Measurements from ENCODE around the gene ADGRG3. TPM values are rescaled to one million over a fixed set of nuclear protein-coding genes. Genes with fewer than 3 reads are reported as not detected.
A peak's percentile ranks its signal among the peaks of the same experiment; 100 is the strongest.

Gene ADGRG3
- total RNA-seq, 4 donors from 2014 or later: 1.0 to 3.2 (median 2.5) TPM; not detected in 1

GRCh38 chr16:57646388-57647039 is 21.6 kb upstream of the ADGRG3 start:
- H3K36me3 ChIP-seq: no peaks in the 10 kb centered on the region
- peak overlapping the region; percentile 63 to 75 for H3K27ac ChIP-seq
- H3K4me1 ChIP-seq: no peaks in the 10 kb centered on the region
- no peak overlapping the region for H3K4me3 ChIP-seq
- intact Hi-C loops (cut with DNase I; ENCODE audit: low total_unique reads): loop anchor here (10.0 kb wide), 1 partner anchor 52 kb away; no protein-coding TSS in a partner anchor
- no peak for TF ChIP-seq CTCF (IDR thresholded peaks at IDR 0.05)
- no peak for TF ChIP-seq POLR2A (IDR thresholded peaks at IDR 0.05)
- H3K9me3 ChIP-seq: no peaks in the 10 kb centered on the region
- H3K27me3 ChIP-seq: no peaks in the 10 kb centered on the region
- no peak for DNase-seq

- Histone ChIP-seq H3K4me1 (no peaks in the 10 kb centered on the region), H3K36me3 (no peaks in the 10 kb centered on the region), H3K27me3 (no peaks in the 10 kb centered on the region), H3K9me3 (no peaks in the 10 kb centered on the region), H3K4me3 (no peak overlapping the region), H3K27ac (peak overlapping the region; percentile 63 to 75)
- DNase-seq: no peak
- no peak for TF ChIP-seq POLR2A (IDR thresholded peaks at IDR 0.05)
- no peak for TF ChIP-seq CTCF (IDR thresholded peaks at IDR 0.05)
- intact Hi-C loops (cut with DNase I; ENCODE audit: low total_unique reads): loop anchor here (10.0 kb wide), 1 partner anchor 53 kb away; no protein-coding TSS in a partner anchor
These were observed 20.8 kb upstream of the ADGRG3 start for GRCh38 chr16:57647136-57647875.

GRCh38 chr16:57648125-57648524 is 20.0 kb upstream of the ADGRG3 start:
- intact Hi-C loops (cut with DNase I; ENCODE audit: low total_unique reads): loop anchor here (10.0 kb wide), 1 partner anchor 53 kb away; no protein-coding TSS in a partner anchor

GRCh38 chr16:57648581-57649442 is 19.3 kb upstream of the ADGRG3 start:
- H3K4me3 ChIP-seq: no peak overlapping the region
- intact Hi-C loops (cut with DNase I; ENCODE audit: low total_unique reads): loop anchor here (10.0 kb wide), 1 partner anchor 54 kb away; no protein-coding TSS in a partner anchor
- peak; percentile 95 to 99 (median 97) for TF ChIP-seq CTCF (IDR thresholded peaks at IDR 0.05)
- no peak for TF ChIP-seq POLR2A (IDR thresholded peaks at IDR 0.05)
- H3K36me3 ChIP-seq: no peaks in the 10 kb centered on the region
- peak overlapping the region; percentile 63 to 75 for H3K27ac ChIP-seq
- H3K9me3 ChIP-seq: no peaks in the 10 kb centered on the region
- DNase-seq: peak; percentile 63 to 69
- no peaks in the 10 kb centered on the region for H3K27me3 ChIP-seq
- H3K4me1 ChIP-seq: no peaks in the 10 kb centered on the region

More at GRCh38 chr16:57648125-57648524, 20.0 kb upstream of the ADGRG3 start:
- no peak for DNase-seq
- Histone ChIP-seq H3K27ac (peak overlapping the region; percentile 63 to 75), H3K9me3 (no peaks in the 10 kb centered on the region), H3K4me3 (no peak overlapping the region), H3K27me3 (no peaks in the 10 kb centered on the region), H3K36me3 (no peaks in the 10 kb centered on the region), H3K4me1 (no peaks in the 10 kb centered on the region)
- TF ChIP-seq POLR2A (IDR thresholded peaks at IDR 0.05) (no peak), CTCF (IDR thresholded peaks at IDR 0.05) (no peak)
